ENCODE data around the gene SPATA31D4. TPM values are rescaled to one million over a fixed set of nuclear protein-coding genes. Genes with fewer than 3 reads are reported as not detected.

The SPATA31D4 gene
- total and polyA plus RNA-seq, 12 donors = not detected

DNA sequence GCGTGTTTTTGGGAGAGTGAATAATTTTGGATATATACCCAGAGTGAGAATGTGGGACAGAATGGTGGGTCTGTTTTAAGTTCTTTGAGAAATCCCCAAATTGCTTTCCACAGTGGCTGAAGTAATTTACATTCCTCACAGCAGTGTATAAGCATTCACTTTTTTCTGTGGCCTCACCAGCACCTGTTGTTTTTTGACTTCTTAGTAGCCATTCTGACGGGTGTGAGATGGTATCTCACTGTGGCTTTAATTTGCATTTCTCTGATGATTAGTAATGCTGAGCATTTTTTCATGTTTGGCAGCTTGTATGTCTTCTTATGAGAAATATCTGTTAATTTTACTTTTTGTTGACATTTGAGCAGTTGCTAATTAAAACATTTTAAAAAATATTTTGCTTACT is 51.0 kb downstream of the SPATA31D4 start:
- H3K9me3 ChIP-seq = peaks cover 0 to 16% (median 0%) of the 10 kb centered on the region in 11 donors
- no peak for DNase-seq
- intact Hi-C loops (cut with DNase I) = no loop called here
- no peak for ATAC-seq
- no peak overlapping the region for H3K4me3 ChIP-seq
- TF ChIP-seq, protein P1, sequence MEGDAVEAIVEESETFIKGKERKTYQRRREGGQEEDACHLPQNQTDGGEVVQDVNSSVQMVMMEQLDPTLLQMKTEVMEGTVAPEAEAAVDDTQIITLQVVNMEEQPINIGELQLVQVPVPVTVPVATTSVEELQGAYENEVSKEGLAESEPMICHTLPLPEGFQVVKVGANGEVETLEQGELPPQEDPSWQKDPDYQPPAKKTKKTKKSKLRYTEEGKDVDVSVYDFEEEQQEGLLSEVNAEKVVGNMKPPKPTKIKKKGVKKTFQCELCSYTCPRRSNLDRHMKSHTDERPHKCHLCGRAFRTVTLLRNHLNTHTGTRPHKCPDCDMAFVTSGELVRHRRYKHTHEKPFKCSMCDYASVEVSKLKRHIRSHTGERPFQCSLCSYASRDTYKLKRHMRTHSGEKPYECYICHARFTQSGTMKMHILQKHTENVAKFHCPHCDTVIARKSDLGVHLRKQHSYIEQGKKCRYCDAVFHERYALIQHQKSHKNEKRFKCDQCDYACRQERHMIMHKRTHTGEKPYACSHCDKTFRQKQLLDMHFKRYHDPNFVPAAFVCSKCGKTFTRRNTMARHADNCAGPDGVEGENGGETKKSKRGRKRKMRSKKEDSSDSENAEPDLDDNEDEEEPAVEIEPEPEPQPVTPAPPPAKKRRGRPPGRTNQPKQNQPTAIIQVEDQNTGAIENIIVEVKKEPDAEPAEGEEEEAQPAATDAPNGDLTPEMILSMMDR (IDR thresholded peaks at IDR 0.05) = no peak
- H3K27me3 ChIP-seq = no peaks in the 10 kb centered on the region
- WGBS, 2 donors = 72 to 76% methylated on average over 2 of the region's 2 CpGs
- H3K36me3 ChIP-seq = no peaks in the 10 kb centered on the region
- H3K4me1 ChIP-seq = no peaks in the 10 kb centered on the region
- no peak overlapping the region for H3K27ac ChIP-seq

DNA sequence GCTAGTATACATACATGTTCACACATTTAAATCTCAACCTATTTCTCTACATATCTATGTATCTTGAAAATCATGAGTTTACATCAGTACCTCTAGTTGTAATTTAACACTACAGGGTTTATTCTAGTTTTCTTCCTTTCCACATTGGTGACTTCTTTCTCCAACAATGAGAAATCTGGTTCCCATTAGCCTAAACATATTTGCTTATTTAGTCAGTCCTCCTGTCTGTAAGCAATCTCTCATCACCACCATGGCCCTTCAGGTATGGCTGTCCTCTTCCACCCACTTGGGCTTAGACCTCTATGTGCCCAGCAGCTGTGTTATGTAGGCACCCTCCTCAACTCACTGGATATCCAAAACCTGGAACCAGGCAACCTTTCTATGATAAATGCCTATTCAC is 52.3 kb downstream of the SPATA31D4 start:
- Histone ChIP-seq H3K27me3 (no peaks in the 10 kb centered on the region), H3K27ac (no peak overlapping the region), H3K4me1 (no peaks in the 10 kb centered on the region), H3K4me3 (no peak overlapping the region), H3K9me3 (peaks cover 0 to 15% (median 0%) of the 10 kb centered on the region in 11 donors), H3K36me3 (no peaks in the 10 kb centered on the region)
- no peak for ATAC-seq
- no peak for DNase-seq
- TF ChIP-seq, protein P1 (IDR thresholded peaks at IDR 0.05) = no peak
- intact Hi-C loops (cut with DNase I) = no loop called here

DNA sequence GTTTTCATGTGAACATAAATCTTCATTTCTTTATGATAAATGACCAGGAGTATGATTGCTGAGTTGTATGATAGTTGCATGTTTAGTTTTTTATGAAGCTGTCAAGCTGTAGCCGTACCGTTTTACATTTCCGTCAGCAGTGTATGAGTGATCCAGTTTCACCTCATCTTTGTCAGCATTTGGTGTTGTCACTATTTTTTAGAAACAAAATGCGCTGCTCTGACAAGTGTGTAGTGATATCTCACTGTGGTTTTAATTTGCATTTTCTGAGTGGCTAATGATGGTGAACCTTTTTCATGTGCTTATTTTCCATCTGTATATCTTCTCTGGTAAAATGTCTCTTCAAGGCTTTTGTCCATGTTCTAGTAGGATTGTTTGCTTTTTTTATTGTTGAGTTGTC is 53.7 kb downstream of the SPATA31D4 start:
- intact Hi-C loops (cut with DNase I) = no loop called here
- H3K4me1 ChIP-seq = no peaks in the 10 kb centered on the region
- no peak overlapping the region for H3K4me3 ChIP-seq
- no peak overlapping the region for H3K27ac ChIP-seq
- DNase-seq = no peak
- peaks cover 0 to 7% (median 0%) of the 10 kb centered on the region in 11 donors for H3K9me3 ChIP-seq
- no peaks in the 10 kb centered on the region for H3K36me3 ChIP-seq
- TF ChIP-seq, protein P1 (IDR thresholded peaks at IDR 0.05) = no peak
- no peak for ATAC-seq
- no peaks in the 10 kb centered on the region for H3K27me3 ChIP-seq
- WGBS, 2 donors = 95 to 97% methylated on average over 4 of the region's 4 CpGs

Other genes starting within 250 kb of the SPATA31D4 start
- 10 to 100 TPM in 7 of 10 donors, 1 to 10 TPM in 3; 7.9 to 12.7 (median 11.0) TPM for gene TLE1, start 238.9 kb upstream of the SPATA31D4 start, total RNA-seq
- gene TLE1, start 238.9 kb upstream of the SPATA31D4 start, polyA plus RNA-seq = 10 to 100 TPM; 10.1 to 15.2 TPM
- gene SPATA31D3, start 15.1 kb downstream of the SPATA31D4 start, total RNA-seq = not detected
- not detected for gene SPATA31D3, start 15.1 kb downstream of the SPATA31D4 start, polyA plus RNA-seq
- under 1 TPM in 1 of 10 donors, not detected in 9; 0.07 TPM for gene SPATA31D1, start 60.3 kb downstream of the SPATA31D4 start, total RNA-seq
- not detected for gene SPATA31D1, start 60.3 kb downstream of the SPATA31D4 start, polyA plus RNA-seq